GM12864 (cell line): ENCODE results near the gene TNNT1.

Source experiments
- DNase-seq: peaks from one replicate; pipeline ENCODE4 v3.0.0-alpha.2; 2011; ENCODE audit warnings: low read depth
- H3K4me3 ChIP-seq: 2 replicates; pipeline ENCODE4 v1.5.1; 2011; ENCODE audit warnings: mild to moderate bottlenecking, low read depth, low read length, control low read depth
- TF ChIP-seq, protein P1 (sequence below): IDR thresholded peaks from 2 replicates; pipeline ENCODE4 v1.5.1; 2011; ENCODE audit warnings: low read depth, mild to moderate bottlenecking, moderate library complexity, low read length, control low read depth, inconsistent platforms; ENCODE audit errors: missing control alignments

TNNT1 gene

GRCh38 chr19:55087542-55087901 is 61.5 kb downstream of the TNNT1 start:
- TF ChIP-seq, protein P1, sequence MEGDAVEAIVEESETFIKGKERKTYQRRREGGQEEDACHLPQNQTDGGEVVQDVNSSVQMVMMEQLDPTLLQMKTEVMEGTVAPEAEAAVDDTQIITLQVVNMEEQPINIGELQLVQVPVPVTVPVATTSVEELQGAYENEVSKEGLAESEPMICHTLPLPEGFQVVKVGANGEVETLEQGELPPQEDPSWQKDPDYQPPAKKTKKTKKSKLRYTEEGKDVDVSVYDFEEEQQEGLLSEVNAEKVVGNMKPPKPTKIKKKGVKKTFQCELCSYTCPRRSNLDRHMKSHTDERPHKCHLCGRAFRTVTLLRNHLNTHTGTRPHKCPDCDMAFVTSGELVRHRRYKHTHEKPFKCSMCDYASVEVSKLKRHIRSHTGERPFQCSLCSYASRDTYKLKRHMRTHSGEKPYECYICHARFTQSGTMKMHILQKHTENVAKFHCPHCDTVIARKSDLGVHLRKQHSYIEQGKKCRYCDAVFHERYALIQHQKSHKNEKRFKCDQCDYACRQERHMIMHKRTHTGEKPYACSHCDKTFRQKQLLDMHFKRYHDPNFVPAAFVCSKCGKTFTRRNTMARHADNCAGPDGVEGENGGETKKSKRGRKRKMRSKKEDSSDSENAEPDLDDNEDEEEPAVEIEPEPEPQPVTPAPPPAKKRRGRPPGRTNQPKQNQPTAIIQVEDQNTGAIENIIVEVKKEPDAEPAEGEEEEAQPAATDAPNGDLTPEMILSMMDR: no peak

DNA sequence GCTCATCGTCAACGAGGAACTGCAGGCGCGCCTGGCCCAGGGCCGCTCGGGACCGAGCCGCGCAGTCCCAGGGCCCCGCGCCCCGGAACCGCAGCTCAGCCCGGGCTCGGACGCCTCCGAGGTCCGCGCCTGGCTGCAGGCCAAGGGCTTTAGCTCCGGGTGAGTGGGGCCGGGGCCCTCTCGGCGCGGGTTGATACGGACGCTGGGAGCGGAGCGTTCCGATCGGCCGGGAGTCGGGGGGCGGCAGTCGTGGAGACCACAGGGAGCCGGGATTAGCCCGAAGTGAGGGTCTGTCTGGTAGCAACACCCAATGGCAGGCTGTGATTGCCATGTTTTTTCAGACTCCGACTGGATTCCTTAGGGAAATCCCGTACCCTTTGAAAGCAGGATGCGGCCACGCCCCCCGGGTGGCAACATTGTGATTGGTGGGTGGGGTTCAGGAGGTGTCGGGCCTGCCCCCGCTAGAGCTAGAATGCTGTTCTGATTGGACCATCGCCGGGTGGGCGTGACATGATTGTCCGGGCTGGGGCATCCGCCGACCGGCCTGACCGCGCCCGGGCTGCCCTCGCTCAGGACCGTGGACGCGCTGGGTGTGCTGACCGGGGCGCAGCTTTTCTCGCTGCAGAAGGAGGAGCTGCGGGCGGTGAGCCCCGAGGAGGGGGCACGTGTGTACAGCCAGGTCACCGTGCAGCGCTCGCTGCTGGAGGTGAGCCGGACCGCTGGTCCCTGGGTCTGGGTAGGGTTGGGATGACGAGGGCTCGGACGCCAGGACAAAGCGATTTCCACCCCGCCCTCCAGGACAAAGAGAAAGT is 62.1 kb downstream of the TNNT1 start:
- no peak overlapping the region for H3K4me3 ChIP-seq
- DNase-seq: no peak
- TF ChIP-seq, protein P1: no peak

More at GRCh38 chr19:55087542-55087901, 61.5 kb downstream of the TNNT1 start:
- no peak for DNase-seq
- H3K4me3 ChIP-seq: no peak overlapping the region

GRCh38 chr19:55085923-55086715 is 62.9 kb downstream of the TNNT1 start:
- TF ChIP-seq, protein P1: no peak
- DNase-seq: no peak
- no peak overlapping the region for H3K4me3 ChIP-seq

DNA sequence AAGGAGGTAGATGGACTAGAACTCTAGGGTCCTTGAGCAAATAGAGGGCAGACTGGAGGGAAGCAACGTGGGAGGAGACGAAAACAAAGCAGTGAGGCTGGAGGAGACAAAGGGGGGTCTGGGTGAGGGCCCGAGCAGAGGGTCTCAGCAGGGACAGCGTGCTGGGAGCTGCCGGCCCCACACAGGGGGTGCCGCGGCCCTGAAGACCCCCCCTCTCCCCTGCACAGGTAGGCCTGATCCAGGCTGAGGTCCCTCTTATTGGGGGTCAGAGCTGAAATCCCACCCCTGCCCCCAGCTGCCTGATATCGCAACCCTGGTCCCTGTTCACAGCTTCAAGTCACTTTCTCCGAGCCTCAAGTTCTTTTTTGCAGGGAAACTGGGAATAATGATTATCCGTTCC is 64.6 kb downstream of the TNNT1 start:
- no peak for DNase-seq
- H3K4me3 ChIP-seq: no peak overlapping the region
- TF ChIP-seq, protein P1: no peak

- H3K4me3 ChIP-seq: no peak overlapping the region
- DNase-seq: no peak
- TF ChIP-seq, protein P1: no peak
These were observed 65.8 kb downstream of the TNNT1 start for GRCh38 chr19:55083004-55083850.
